Measurements from ENCODE around the gene NID1.

The NID1 gene

DNA sequence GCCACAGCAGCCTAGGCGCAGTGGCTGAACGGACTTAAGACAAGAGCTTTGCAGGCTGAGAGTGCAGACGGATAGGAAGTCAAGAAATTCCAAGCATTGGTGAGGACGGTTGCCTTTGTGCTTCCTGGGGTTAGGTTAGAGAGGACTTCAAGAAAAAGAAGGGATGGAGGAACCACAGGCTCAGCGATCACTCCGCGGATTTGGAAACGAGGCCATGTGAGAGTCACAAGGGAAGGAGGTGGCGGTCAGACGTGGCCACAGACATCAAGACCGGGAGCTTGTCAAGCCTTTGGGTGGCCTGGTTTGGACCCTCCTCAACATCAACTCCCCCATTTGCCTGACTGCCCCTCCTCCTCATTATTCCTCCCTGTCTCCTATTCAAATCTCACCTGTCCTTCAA, 62.3 kb downstream of the NID1 start:
- Histone ChIP-seq H3K27ac (no peak overlapping the region), H3K4me3 (ENCODE audit: low read depth, low read length) (no peak overlapping the region), H3K27me3 (ENCODE audit: control insufficient read depth, insufficient read depth, low read length) (no peaks in the 10 kb centered on the region), H3K9ac (no peak overlapping the region), H3K79me2 (no peaks in the 10 kb centered on the region), H2AFZ (no peak overlapping the region), H3K36me3 (ENCODE audit: control insufficient read depth, insufficient read depth, low read length) (no peaks in the 10 kb centered on the region), H3K4me2 (ENCODE audit: low read length) (no peak overlapping the region), H3K9me3 (ENCODE audit: control insufficient read depth, low read length) (no peaks in the 10 kb centered on the region), H3K4me1 (no peaks in the 10 kb centered on the region)
- TF ChIP-seq, protein P1, sequence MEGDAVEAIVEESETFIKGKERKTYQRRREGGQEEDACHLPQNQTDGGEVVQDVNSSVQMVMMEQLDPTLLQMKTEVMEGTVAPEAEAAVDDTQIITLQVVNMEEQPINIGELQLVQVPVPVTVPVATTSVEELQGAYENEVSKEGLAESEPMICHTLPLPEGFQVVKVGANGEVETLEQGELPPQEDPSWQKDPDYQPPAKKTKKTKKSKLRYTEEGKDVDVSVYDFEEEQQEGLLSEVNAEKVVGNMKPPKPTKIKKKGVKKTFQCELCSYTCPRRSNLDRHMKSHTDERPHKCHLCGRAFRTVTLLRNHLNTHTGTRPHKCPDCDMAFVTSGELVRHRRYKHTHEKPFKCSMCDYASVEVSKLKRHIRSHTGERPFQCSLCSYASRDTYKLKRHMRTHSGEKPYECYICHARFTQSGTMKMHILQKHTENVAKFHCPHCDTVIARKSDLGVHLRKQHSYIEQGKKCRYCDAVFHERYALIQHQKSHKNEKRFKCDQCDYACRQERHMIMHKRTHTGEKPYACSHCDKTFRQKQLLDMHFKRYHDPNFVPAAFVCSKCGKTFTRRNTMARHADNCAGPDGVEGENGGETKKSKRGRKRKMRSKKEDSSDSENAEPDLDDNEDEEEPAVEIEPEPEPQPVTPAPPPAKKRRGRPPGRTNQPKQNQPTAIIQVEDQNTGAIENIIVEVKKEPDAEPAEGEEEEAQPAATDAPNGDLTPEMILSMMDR (IDR thresholded peaks at IDR 0.05), result no peak

DNA sequence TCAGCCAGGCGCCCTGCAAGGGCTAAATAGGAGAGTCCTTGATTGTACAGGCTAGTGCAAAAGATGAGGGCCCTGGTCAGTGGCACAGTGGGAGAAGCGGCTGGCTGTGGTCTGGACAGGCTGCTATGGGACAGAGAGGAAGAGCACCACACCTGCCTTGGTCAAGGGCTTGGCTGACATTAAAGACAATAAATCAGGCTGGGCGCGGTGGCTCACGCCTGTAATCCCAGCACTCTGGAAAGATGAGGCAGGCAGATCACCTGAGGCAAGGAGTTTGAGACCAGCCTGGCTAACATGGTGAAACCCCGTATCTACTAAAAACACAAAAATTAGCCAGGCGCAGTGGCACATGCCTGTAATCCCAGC, 62.9 kb downstream of the NID1 start:
- Histone ChIP-seq H3K27me3 (ENCODE audit: control insufficient read depth, insufficient read depth, low read length) (no peaks in the 10 kb centered on the region), H3K4me2 (ENCODE audit: low read length) (no peak overlapping the region), H3K79me2 (no peaks in the 10 kb centered on the region), H3K4me1 (no peaks in the 10 kb centered on the region), H3K36me3 (ENCODE audit: control insufficient read depth, insufficient read depth, low read length) (no peaks in the 10 kb centered on the region), H2AFZ (no peak overlapping the region), H3K4me3 (ENCODE audit: low read depth, low read length) (no peak overlapping the region), H3K9me3 (ENCODE audit: control insufficient read depth, low read length) (no peaks in the 10 kb centered on the region), H3K27ac (no peak overlapping the region), H3K9ac (no peak overlapping the region)
- TF ChIP-seq, protein P1 (IDR thresholded peaks at IDR 0.05), result no peak

DNA sequence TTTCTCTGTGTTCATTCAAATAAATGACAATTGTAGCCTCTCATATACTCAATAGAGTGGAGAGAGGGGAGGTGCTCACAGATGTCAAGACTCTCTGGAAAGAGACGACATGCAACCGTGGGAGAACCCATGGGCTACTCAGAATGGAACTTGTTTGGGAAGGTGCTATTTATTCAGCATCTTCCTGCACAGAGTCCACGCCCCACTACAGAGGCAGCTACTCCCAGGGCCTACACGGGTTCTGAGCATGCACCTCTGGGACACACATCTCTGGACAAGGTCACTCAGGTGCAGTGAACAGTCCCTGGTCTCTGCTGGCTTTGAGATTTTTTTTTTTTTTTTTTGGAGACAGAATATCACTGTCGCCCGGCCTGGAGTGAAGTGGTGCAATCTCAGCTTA, 64.1 kb downstream of the NID1 start:
- no peak overlapping the region for H3K4me3 ChIP-seq (ENCODE audit: low read depth, low read length)
- no peaks in the 10 kb centered on the region for H3K27me3 ChIP-seq (ENCODE audit: control insufficient read depth, insufficient read depth, low read length)
- H3K9ac ChIP-seq, result no peak overlapping the region
- TF ChIP-seq, protein P1 (IDR thresholded peaks at IDR 0.05), result no peak
- no peak overlapping the region for H3K27ac ChIP-seq
- H3K79me2 ChIP-seq, result no peaks in the 10 kb centered on the region
- H2AFZ ChIP-seq, result no peak overlapping the region
- H3K9me3 ChIP-seq (ENCODE audit: control insufficient read depth, low read length), result no peaks in the 10 kb centered on the region
- H3K4me1 ChIP-seq, result no peaks in the 10 kb centered on the region
- H3K36me3 ChIP-seq (ENCODE audit: control insufficient read depth, insufficient read depth, low read length), result no peaks in the 10 kb centered on the region
- no peak overlapping the region for H3K4me2 ChIP-seq (ENCODE audit: low read length)

DNA sequence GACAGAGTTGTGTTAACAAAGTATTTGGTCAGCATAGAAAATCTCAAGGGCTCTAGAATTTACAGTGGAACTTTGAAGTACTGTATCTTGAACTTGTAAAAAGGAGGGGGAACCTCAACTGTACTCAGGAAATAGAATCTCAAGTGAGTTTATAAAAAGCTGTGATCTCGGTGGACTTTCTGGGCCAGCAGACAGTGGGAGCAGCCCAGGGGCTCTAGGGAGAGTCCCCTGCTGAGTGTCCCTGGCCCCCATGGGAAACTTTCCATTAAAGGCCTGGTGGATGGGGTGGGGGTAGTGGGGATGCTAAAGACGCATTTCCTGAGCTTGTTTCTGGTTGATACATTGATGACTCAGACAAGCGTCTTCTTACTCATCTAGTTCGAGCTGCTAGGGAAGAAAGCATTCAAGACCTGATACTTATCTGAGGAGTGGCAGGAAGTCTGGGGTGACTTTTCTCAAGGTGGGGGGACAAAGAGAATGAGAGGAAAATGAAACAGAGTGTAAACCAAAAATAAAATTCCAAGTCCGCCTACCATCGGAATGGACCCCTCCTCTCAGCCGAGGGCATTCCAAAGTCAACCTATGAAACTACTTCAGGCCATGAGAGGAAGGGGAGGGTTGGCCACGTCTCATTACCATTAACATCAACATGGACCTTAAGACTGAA, 65.5 kb downstream of the NID1 start:
- Histone ChIP-seq H3K9ac (no peak overlapping the region), H3K27me3 (ENCODE audit: control insufficient read depth, insufficient read depth, low read length) (no peaks in the 10 kb centered on the region), H3K4me2 (ENCODE audit: low read length) (no peak overlapping the region), H3K4me1 (no peaks in the 10 kb centered on the region), H3K79me2 (no peaks in the 10 kb centered on the region), H3K36me3 (ENCODE audit: control insufficient read depth, insufficient read depth, low read length) (no peaks in the 10 kb centered on the region), H2AFZ (no peak overlapping the region), H3K4me3 (ENCODE audit: low read depth, low read length) (no peak overlapping the region), H3K27ac (peak overlapping the region; percentile 51), H3K9me3 (ENCODE audit: control insufficient read depth, low read length) (no peaks in the 10 kb centered on the region)
- TF ChIP-seq, protein P1 (IDR thresholded peaks at IDR 0.05), result no peak

DNA sequence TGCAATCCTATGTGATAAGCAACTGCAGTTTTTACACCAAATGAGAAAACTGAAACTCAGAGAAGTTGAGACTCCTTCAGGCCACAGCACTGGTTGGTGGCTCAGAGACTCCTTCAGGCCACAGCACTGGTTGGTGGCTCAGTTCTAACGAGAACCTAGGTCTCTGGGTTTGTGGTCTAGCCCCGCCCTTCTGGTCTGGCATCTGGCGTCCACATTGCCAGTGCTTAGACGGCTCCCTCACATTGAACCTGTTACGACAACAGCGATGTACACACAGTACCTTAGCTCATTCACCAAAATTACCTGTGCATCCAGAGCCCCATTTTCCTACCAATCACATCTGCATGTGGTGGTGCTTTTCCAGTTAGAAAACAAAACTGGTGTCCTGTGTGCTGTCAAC, 66.1 kb downstream of the NID1 start:
- no peak overlapping the region for H3K9ac ChIP-seq
- H3K4me2 ChIP-seq (ENCODE audit: low read length), result no peak overlapping the region
- H3K27ac ChIP-seq, result no peak overlapping the region
- no peaks in the 10 kb centered on the region for H3K27me3 ChIP-seq (ENCODE audit: control insufficient read depth, insufficient read depth, low read length)
- H3K4me3 ChIP-seq (ENCODE audit: low read depth, low read length), result no peak overlapping the region
- no peaks in the 10 kb centered on the region for H3K9me3 ChIP-seq (ENCODE audit: control insufficient read depth, low read length)
- no peaks in the 10 kb centered on the region for H3K4me1 ChIP-seq
- no peak overlapping the region for H2AFZ ChIP-seq
- no peaks in the 10 kb centered on the region for H3K36me3 ChIP-seq (ENCODE audit: control insufficient read depth, insufficient read depth, low read length)
- TF ChIP-seq, protein P1 (IDR thresholded peaks at IDR 0.05), result no peak
- no peaks in the 10 kb centered on the region for H3K79me2 ChIP-seq

All from parathyroid adenoma (tissue), 2 donors.